22Rv1 (cell line): ENCODE data around the gene KCTD7.

Experiments used
- CTCF ChIP-seq: fragments of 450-650 bp; IDR thresholded peaks from 2 replicates; pipeline ENCODE4 v1.5.1; 2017; ENCODE audit warnings: mild to moderate bottlenecking
- ZFX ChIP-seq: fragments of 450-650 bp; IDR thresholded peaks from 2 replicates; pipeline ENCODE4 v1.6.1; 2017; ENCODE audit warnings: antibody characterized with exemption, borderline replicate concordance

GRCh38 chr7:66627151-66627681 is 1.5 kb upstream of the KCTD7 start:
- TF ChIP-seq CTCF = no peak
- TF ChIP-seq ZFX = no peak
